Osteocyte (in vitro differentiated cells): ENCODE data around the gene QPRT. TPM values are rescaled to one million over a fixed set of nuclear protein-coding genes. Genes with fewer than 3 reads are reported as not detected.
"Not testable (repeated sequence)": the region's sequence is repeated elsewhere in the genome, so short reads cannot be mapped to it uniquely, and the experiment has no call there.

Experiments
- DNase-seq: peaks from one replicate; pipeline ENCODE4 v3.0.0; 2021; ENCODE audit warnings: mixed read lengths; ENCODE audit not compliant: unreplicated experiment; ENCODE audit errors: extremely low spot score
- H3K27ac Mint-ChIP-seq: one replicate; pipeline ENCODE4 v1.8.0; 2021; ENCODE audit warnings: mild to moderate bottlenecking, mixed read lengths; ENCODE audit not compliant: unreplicated experiment
- H3K27me3 Mint-ChIP-seq: one replicate; pipeline ENCODE4 v1.8.0; 2021; ENCODE audit warnings: mixed read lengths; ENCODE audit not compliant: unreplicated experiment
- H3K36me3 Mint-ChIP-seq: one replicate; pipeline ENCODE4 v1.8.0; 2021; ENCODE audit warnings: mixed read lengths; ENCODE audit not compliant: unreplicated experiment
- H3K4me1 Mint-ChIP-seq: one replicate; pipeline ENCODE4 v1.8.0; 2021; ENCODE audit warnings: mixed read lengths; ENCODE audit not compliant: unreplicated experiment
- H3K4me3 Mint-ChIP-seq: one replicate; pipeline ENCODE4 v1.8.0; 2021; ENCODE audit warnings: mild to moderate bottlenecking, moderate library complexity, mixed read lengths; ENCODE audit not compliant: unreplicated experiment
- H3K9me3 Mint-ChIP-seq: one replicate; pipeline ENCODE4 v1.8.0; 2021; ENCODE audit warnings: mixed read lengths; ENCODE audit not compliant: unreplicated experiment
- CTCF ChIP-seq: fragments of 200-600 bp; sonication (generic); IDR thresholded peaks from 2 replicates; pipeline ENCODE4 v1.5.0; 2021; ENCODE audit warnings: antibody characterized with exemption, mild to moderate bottlenecking, moderate library complexity
- total RNA-seq: library from RNA; stranded (reverse); gene quantifications from 2 replicates; pipeline ENCODE4 v1.2.1, GENCODE V29; 2021

QPRT gene
- total RNA-seq, 1 donor from 2014 or later = 23.5 TPM

- Mint-ChIP-seq H3K9me3 (no peaks in the 10 kb centered on the region), H3K4me1 (no peaks in the 10 kb centered on the region), H3K27ac (no peak overlapping the region), H3K27me3 (peaks cover 2% of the 10 kb centered on the region), H3K4me3 (no peak overlapping the region), H3K36me3 (no peaks in the 10 kb centered on the region)
- no peak for DNase-seq
- no peak for TF ChIP-seq CTCF
Observed at GRCh38 chr16:29649588-29650494, 29.1 kb upstream of the QPRT start.

- H3K27me3 Mint-ChIP-seq = peaks cover 2% of the 10 kb centered on the region
- H3K9me3 Mint-ChIP-seq = no peaks in the 10 kb centered on the region
- no peak overlapping the region for H3K27ac Mint-ChIP-seq
- no peak for TF ChIP-seq CTCF
- no peaks in the 10 kb centered on the region for H3K4me1 Mint-ChIP-seq
- H3K36me3 Mint-ChIP-seq = no peaks in the 10 kb centered on the region
- H3K4me3 Mint-ChIP-seq = no peak overlapping the region
- DNase-seq = no peak
Observed at GRCh38 chr16:29650771-29651170, 28.2 kb upstream of the QPRT start.

- DNase-seq = no peak
- no peak overlapping the region for H3K4me3 Mint-ChIP-seq
Observed at GRCh38 chr16:29651774-29652349, 27.1 kb upstream of the QPRT start.

GRCh38 chr16:29653471-29653870 is 25.5 kb upstream of the QPRT start:
- Mint-ChIP-seq H3K27me3 (peaks cover 2% of the 10 kb centered on the region), H3K4me3 (no peak overlapping the region), H3K27ac (no peak overlapping the region), H3K9me3 (no peaks in the 10 kb centered on the region), H3K36me3 (no peaks in the 10 kb centered on the region), H3K4me1 (no peaks in the 10 kb centered on the region)
- no peak for TF ChIP-seq CTCF
- no peak for DNase-seq

More at GRCh38 chr16:29651774-29652349, 27.1 kb upstream of the QPRT start:
- Mint-ChIP-seq H3K27ac (no peak overlapping the region), H3K4me1 (no peaks in the 10 kb centered on the region), H3K36me3 (no peaks in the 10 kb centered on the region), H3K27me3 (peaks cover 2% of the 10 kb centered on the region), H3K9me3 (no peaks in the 10 kb centered on the region)
- TF ChIP-seq CTCF = no peak

DNA sequence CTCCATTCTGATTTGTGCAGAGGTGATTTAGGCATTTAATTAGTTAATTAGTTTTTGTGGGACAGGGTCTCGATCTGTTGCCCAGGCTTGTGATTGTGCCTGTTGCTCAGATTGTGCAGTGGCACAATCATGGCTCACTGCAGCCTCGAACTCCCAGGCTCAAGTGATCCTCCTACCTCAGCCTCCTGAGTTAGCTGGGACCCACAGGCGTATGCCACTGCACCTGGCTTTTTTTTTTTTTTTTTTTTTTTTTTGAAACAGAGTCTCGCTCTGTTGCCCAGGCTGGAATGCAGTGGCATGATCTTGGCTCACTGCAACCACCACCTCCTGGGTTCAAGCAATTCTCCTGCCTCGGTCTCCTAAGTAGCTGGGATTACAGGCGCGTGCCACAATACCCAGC is 25.1 kb upstream of the QPRT start:
- H3K27ac Mint-ChIP-seq, H3K36me3 Mint-ChIP-seq, DNase-seq, H3K27me3 Mint-ChIP-seq, H3K4me1 Mint-ChIP-seq, H3K4me3 Mint-ChIP-seq, H3K9me3 Mint-ChIP-seq: not testable (repeated sequence)
